ENCODE measurements around the gene ABCG1.

GRCh38 chr21:42252778-42253340 lies 33.9 kb downstream of the ABCG1 start:
- TF ChIP-seq MAZ (IDR thresholded peaks at IDR 0.05; ENCODE audit: borderline replicate concordance, low read depth, low read length) (no peak), CTCF (conservative IDR thresholded peaks at IDR 0.05; ENCODE audit: low read depth, low read length) (no peak), POLR2A (IDR thresholded peaks at IDR 0.05; ENCODE audit: low read depth, low read length) (no peak), RAD21 (IDR thresholded peaks at IDR 0.05; ENCODE audit: low read length) (no peak), USF2 (IDR thresholded peaks at IDR 0.05; ENCODE audit: low read depth, low read length) (no peak), NFE2L2 (IDR thresholded peaks at IDR 0.05; ENCODE audit: low read depth, low read length) (no peak)
